Astrocyte of the cerebellum (primary cell): ENCODE measurements around the gene FZD2.

Experiments
- DNase-seq: peaks from one replicate; pipeline ENCODE4 v3.0.0-alpha.2; 2011; ENCODE audit warnings: low read depth
- H3K4me3 ChIP-seq: 2 replicates; pipeline ENCODE4 v1.5.1; 2011; ENCODE audit warnings: mild to moderate bottlenecking, low read depth, low read length, moderate library complexity
- CTCF ChIP-seq: IDR thresholded peaks from 2 replicates; pipeline ENCODE4 v1.5.1; 2012; ENCODE audit warnings: low read length, low read depth, moderate library complexity, mild to moderate bottlenecking; ENCODE audit errors: missing control alignments
- in situ Hi-C: cut with HindIII; loops from 2 replicates; pipeline ENCODE4 v1.10.0; 2017; ENCODE audit warnings: low sequenced_read_pairs

FZD2 gene

GRCh38 chr17:44556166-44556831 lies 985 bp upstream of the FZD2 start:
- H3K4me3 ChIP-seq = peak overlapping the region; percentile 71
- no peak for TF ChIP-seq CTCF
- in situ Hi-C loops = no loop called here
- DNase-seq = no peak

- DNase-seq = no peak
- TF ChIP-seq CTCF = no peak
- peak overlapping the region; percentile 71 for H3K4me3 ChIP-seq
- in situ Hi-C loops = no loop called here
Observed at GRCh38 chr17:44557651-44558285, 484 bp downstream of the FZD2 start.

- peak overlapping the region; percentile 71 for H3K4me3 ChIP-seq
- in situ Hi-C loops = no loop called here
- TF ChIP-seq CTCF = no peak
- DNase-seq = no peak
Observed at GRCh38 chr17:44558334-44558709, 1.0 kb downstream of the FZD2 start.

GRCh38 chr17:44558710-44559633 lies 1.7 kb downstream of the FZD2 start:
- no peak for TF ChIP-seq CTCF
- no peak for DNase-seq
- H3K4me3 ChIP-seq = peak overlapping the region; percentile 71
- in situ Hi-C loops = no loop called here

GRCh38 chr17:44559634-44560554 lies 2.6 kb downstream of the FZD2 start:
- no peak for TF ChIP-seq CTCF
- no peak for DNase-seq
- in situ Hi-C loops = no loop called here
- H3K4me3 ChIP-seq = peak overlapping the region; percentile 71

GRCh38 chr17:44561237-44561623 lies 3.9 kb downstream of the FZD2 start:
- peak overlapping the region; percentile 71 for H3K4me3 ChIP-seq
- no peak for TF ChIP-seq CTCF
- in situ Hi-C loops = no loop called here
- no peak for DNase-seq
